AG10803 (cell line): Measurements from ENCODE around the gene CRTC1.

Source experiments
- DNase-seq: peaks from one replicate; pipeline ENCODE4 v3.0.0; 2010; ENCODE audit warnings: low read depth
- H3K4me3 ChIP-seq: 2 replicates; pipeline ENCODE4 v1.5.1; 2011; ENCODE audit warnings: mild to moderate bottlenecking, low read length, control low read depth
- TF ChIP-seq, protein P1 (sequence below): conservative IDR thresholded peaks from 2 replicates; pipeline ENCODE4 v1.5.1; 2011; ENCODE audit warnings: mild to moderate bottlenecking, low read length, control low read depth, inconsistent platforms

CRTC1 gene

GRCh38 chr19:18637673-18638630, 45.5 kb upstream of the CRTC1 start:
- TF ChIP-seq, protein P1, sequence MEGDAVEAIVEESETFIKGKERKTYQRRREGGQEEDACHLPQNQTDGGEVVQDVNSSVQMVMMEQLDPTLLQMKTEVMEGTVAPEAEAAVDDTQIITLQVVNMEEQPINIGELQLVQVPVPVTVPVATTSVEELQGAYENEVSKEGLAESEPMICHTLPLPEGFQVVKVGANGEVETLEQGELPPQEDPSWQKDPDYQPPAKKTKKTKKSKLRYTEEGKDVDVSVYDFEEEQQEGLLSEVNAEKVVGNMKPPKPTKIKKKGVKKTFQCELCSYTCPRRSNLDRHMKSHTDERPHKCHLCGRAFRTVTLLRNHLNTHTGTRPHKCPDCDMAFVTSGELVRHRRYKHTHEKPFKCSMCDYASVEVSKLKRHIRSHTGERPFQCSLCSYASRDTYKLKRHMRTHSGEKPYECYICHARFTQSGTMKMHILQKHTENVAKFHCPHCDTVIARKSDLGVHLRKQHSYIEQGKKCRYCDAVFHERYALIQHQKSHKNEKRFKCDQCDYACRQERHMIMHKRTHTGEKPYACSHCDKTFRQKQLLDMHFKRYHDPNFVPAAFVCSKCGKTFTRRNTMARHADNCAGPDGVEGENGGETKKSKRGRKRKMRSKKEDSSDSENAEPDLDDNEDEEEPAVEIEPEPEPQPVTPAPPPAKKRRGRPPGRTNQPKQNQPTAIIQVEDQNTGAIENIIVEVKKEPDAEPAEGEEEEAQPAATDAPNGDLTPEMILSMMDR, result no peak
- H3K4me3 ChIP-seq, result peak overlapping the region; percentile 83
- DNase-seq, result no peak

GRCh38 chr19:18639706-18640243, 43.7 kb upstream of the CRTC1 start:
- DNase-seq, result no peak
- TF ChIP-seq, protein P1, result no peak

GRCh38 chr19:18644196-18645034, 39.1 kb upstream of the CRTC1 start:
- TF ChIP-seq, protein P1, result no peak
- H3K4me3 ChIP-seq, result no peak overlapping the region
- no peak for DNase-seq

More at GRCh38 chr19:18639706-18640243, 43.7 kb upstream of the CRTC1 start:
- H3K4me3 ChIP-seq, result no peak overlapping the region

GRCh38 chr19:18645035-18645511, 38.4 kb upstream of the CRTC1 start:
- no peak overlapping the region for H3K4me3 ChIP-seq
- DNase-seq, result no peak
- TF ChIP-seq, protein P1, result no peak

- TF ChIP-seq, protein P1, result no peak
- DNase-seq, result no peak
- no peak overlapping the region for H3K4me3 ChIP-seq
Observed at GRCh38 chr19:18646535-18647370, 36.7 kb upstream of the CRTC1 start.

DNA sequence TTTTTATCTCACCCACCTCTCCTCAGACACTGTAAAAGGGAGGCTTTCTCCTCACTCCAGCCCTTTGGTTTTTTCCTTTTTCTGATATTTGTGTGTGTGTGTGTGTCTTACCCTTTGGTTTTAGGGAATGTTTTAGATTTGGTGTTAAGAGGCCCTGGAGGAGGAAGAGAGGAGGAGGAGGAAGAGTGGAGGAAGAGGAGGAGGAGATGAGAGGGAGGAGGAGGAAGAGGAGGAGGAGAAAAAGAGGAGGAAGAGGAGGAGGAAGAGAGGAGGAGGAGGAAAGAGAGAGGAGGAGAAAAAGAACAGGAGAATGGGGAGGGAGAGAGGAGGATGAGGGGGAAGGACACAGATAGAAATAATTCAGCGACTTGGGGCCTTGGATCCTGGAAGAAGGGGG, 36.1 kb upstream of the CRTC1 start:
- DNase-seq, result no peak
- TF ChIP-seq, protein P1, result no peak

More for the DNA sequence above, 36.1 kb upstream of the CRTC1 start:
- H3K4me3 ChIP-seq, result no peak overlapping the region
